GM12878 (cell line): Measurements from ENCODE around the gene ZNF133. TPM values are rescaled to one million over a fixed set of nuclear protein-coding genes. Genes with fewer than 3 reads are reported as not detected.
A peak's percentile ranks its signal among the peaks of the same experiment; 100 is the strongest.

Source experiments
- ATAC-seq: fragments of 200-7000 bp; cut with Tn5 transposase; 3 replicates; pipeline ENCODE4 v1.9.1; 2020; ENCODE audit warnings: mild to moderate bottlenecking, moderate library complexity
- BruUV-seq: library from RNA; stranded (reverse); fragments of 400-500 nt; replicated peaks from 2 replicates; lab custom pipeline; 2021; lab: Mats Ljungman, UMichigan
- CTCF ChIA-PET: fragments of 300-600 bp; sonication (Branson Sonifier 250); formaldehyde crosslinking; extraction: SDS; loops from one replicate; lab custom pipeline; 2021; ENCODE audit warnings: inconsistent platforms; lab: Yijun Ruan, JAX
- POLR2A ChIA-PET: fragments of 350-600 bp; formaldehyde crosslinking; extraction: SDS; loops from one replicate; lab custom pipeline; 2021; ENCODE audit warnings: inconsistent platforms; lab: Charles Lee
- RAD21 ChIA-PET: fragments of 300-600 bp; sonication (Branson Sonifier 250); formaldehyde crosslinking; loops from one replicate; lab custom pipeline; 2023; ENCODE audit warnings: antibody characterized with exemption; ENCODE audit not compliant: unreplicated experiment; lab: Charles Lee
- SMC1A ChIA-PET: fragments of 300-600 bp; sonication (Branson Sonifier 250); formaldehyde crosslinking; loops from one replicate; lab custom pipeline; 2023; ENCODE audit not compliant: unreplicated experiment, uncharacterized antibody; lab: Charles Lee
- DNase-seq: peaks from one replicate; pipeline ENCODE4 v3.0.0-alpha.2; 2011; ENCODE audit warnings: low read depth, low spot score
- FAIRE-seq: peaks from 3 replicates; lab custom pipeline; 2011; peaks lifted over from hg19 to GRCh38; lab: Jason Lieb, UNC
- H2AFZ ChIP-seq: 2 replicates; pipeline ENCODE4 v1.6.0; 2011; ENCODE audit warnings: low read depth, low read length, control low read depth; ENCODE audit not compliant: control insufficient read depth
- H3K27ac ChIP-seq: 2 replicates; pipeline ENCODE4 v1.5.1; 2011; ENCODE audit warnings: control low read depth; ENCODE audit not compliant: control insufficient read depth, insufficient read depth
- H3K27me3 ChIP-seq, 2 experiments: replicated peaks in 1 of 2; 2 replicates each; pipeline versions ENCODE4 v1.6.0 to v1.6.1; 2011; ENCODE audit warnings: low read length in 1 of 2; ENCODE audit not compliant: control insufficient read depth in 2 of 2, insufficient read depth in 2 of 2
- H3K36me3 ChIP-seq, 2 experiments: 2 replicates each; pipeline ENCODE4 v1.5.1; 2011; ENCODE audit warnings: low read length in 1 of 2; ENCODE audit not compliant: control insufficient read depth in 2 of 2, insufficient read depth in 2 of 2
- H3K4me1 ChIP-seq: 2 replicates; pipeline ENCODE4 v1.6.1; 2011; ENCODE audit warnings: mild to moderate bottlenecking, low read length, moderate library complexity, mixed read lengths; ENCODE audit not compliant: control insufficient read depth, insufficient read depth
- H3K4me2 ChIP-seq: 2 replicates; pipeline ENCODE4 v1.6.0; 2011; ENCODE audit warnings: control low read depth; ENCODE audit not compliant: control insufficient read depth, insufficient read depth
- H3K4me3 ChIP-seq: fragments of 200-600 bp; sonication (generic); 2 replicates; pipeline ENCODE4 v1.5.1; 2016
- H3K79me2 ChIP-seq: 2 replicates; pipeline ENCODE4 v1.6.0; 2011; ENCODE audit warnings: low read length; ENCODE audit not compliant: control insufficient read depth, insufficient read depth
- H3K9ac ChIP-seq: 2 replicates; pipeline ENCODE4 v1.8.0; 2011; ENCODE audit warnings: low read length, control low read depth, mixed read lengths; ENCODE audit not compliant: control insufficient read depth, insufficient read depth
- H3K9me3 ChIP-seq: replicated peaks from 3 replicates; pipeline ENCODE4 v1.5.1; 2011; ENCODE audit warnings: mild to moderate bottlenecking, low read length; ENCODE audit not compliant: control insufficient read depth, insufficient read depth
- H4K20me1 ChIP-seq: 2 replicates; pipeline ENCODE4 v1.6.0; 2011; ENCODE audit not compliant: control insufficient read depth, insufficient read depth
- CTCF ChIP-seq, 3 experiments: IDR thresholded peaks in 2 of 3; conservative IDR thresholded peaks in 1 of 3; 2 replicates each; pipeline ENCODE4 v1.5.1; 2011; ENCODE audit warnings: low read depth in 3 of 3, low read length in 3 of 3, mild to moderate bottlenecking in 3 of 3, control low read depth in 2 of 3, moderate library complexity in 2 of 3, inconsistent platforms in 1 of 3, mixed read lengths in 1 of 3; ENCODE audit not compliant: control insufficient read depth in 2 of 3, insufficient read depth in 1 of 3; ENCODE audit errors: extremely low read depth in 1 of 3
- EZH2 ChIP-seq: IDR thresholded peaks from 2 replicates; pipeline ENCODE4 v1.6.1; 2012; ENCODE audit warnings: low read depth, mild to moderate bottlenecking, control low read depth, inconsistent platforms, low read length, borderline replicate concordance; ENCODE audit not compliant: control insufficient read depth
- HCFC1 ChIP-seq: fragments of 150-350 bp; IDR thresholded peaks from 2 replicates; pipeline ENCODE4 v1.6.1; 2014; ENCODE audit warnings: low read length
- RAD21 ChIP-seq: IDR thresholded peaks from 2 replicates; pipeline ENCODE4 v1.6.1; 2011; ENCODE audit warnings: mild to moderate bottlenecking, low read depth, low read length, moderate library complexity; ENCODE audit not compliant: insufficient read depth
- SMC3 ChIP-seq: IDR thresholded peaks from 2 replicates; pipeline ENCODE4 v1.6.1; 2011; ENCODE audit warnings: low read length, improper control_type of control experiment, borderline replicate concordance
- YY1 ChIP-seq: IDR thresholded peaks from 2 replicates; pipeline ENCODE4 v1.6.1; 2011; ENCODE audit warnings: low read depth, mild to moderate bottlenecking, low read length
- WGBS: methylation state at CpG from one replicate; pipeline ENCODE4 v1.1.6; 2016; ENCODE audit warnings: low lambda C conversion rate; ENCODE audit not compliant: insufficient replicate concordance, insufficient coverage; ENCODE audit errors: missing lambda C conversion rate; 5-methylcytosine and 5-hydroxymethylcytosine counted together
- in situ Hi-C: fragments of 300-500 bp; cut with MboI; formaldehyde crosslinking; loops from 9 replicates; pipeline ENCODE4 v1.14.3; 2018; ENCODE audit warnings: mixed read lengths
- intact Hi-C: fragments of 100-400 bp; cut with micrococcal nuclease; formaldehyde crosslinking; loops from one replicate; pipeline ENCODE4 v1.14.2; 2022; ENCODE audit not compliant: unreplicated experiment
- polyA plus RNA-seq, 11 experiments: library from polyadenylated mRNA; depleted of rRNA in 4 of 11; unstranded in 6 of 11; stranded (reverse) in 5 of 11; fragments of >200 nt; fragmentation: Nextera tagmentation in 4 of 11; fragmentation: Illumina TruSeq in 1 of 11; extraction: Ambion mirVana in 4 of 11; extraction: Trizol in 1 of 11; gene quantifications; 1 replicate in 1 of 11; 2 replicates in 10 of 11; pipeline versions ENCODE4 v1.2.1 to v1.2.3, GENCODE V29; 2011 to 2016; ENCODE audit warnings: inconsistent platforms in 2 of 11, missing spikeins in 2 of 11, low read depth in 1 of 11
- total RNA-seq, 4 experiments: library from RNA; depleted of rRNA in 3 of 4; stranded (reverse); fragments of >200 nt in 3 of 4; fragmentation: Illumina TruSeq in 1 of 4; extraction: Trizol in 1 of 4; gene quantifications; 2 replicates each; pipeline versions ENCODE4 v1.2.1 to v1.2.3, GENCODE V29; 2013 to 2021

ZNF133 gene
- total and polyA plus RNA-seq, 10 of the 15 experiments (the other 5 are each of a cell fraction or from before 2014, with no cell fraction given), result 2.0 to 9.3 (median 7.3) TPM

- FAIRE-seq (peak; percentile 68), ATAC-seq (peak; percentile 92), DNase-seq (no peak)
- Histone ChIP-seq H3K36me3 (no peaks in the 10 kb centered on the region), H3K4me3 (no peak overlapping the region), H3K9me3 (no peaks in the 10 kb centered on the region), H3K27ac (no peak overlapping the region), H2AFZ (peak overlapping the region; percentile 9; the same call in 1 of the 2 replicates), H3K27me3 (no peaks in the 10 kb centered on the region; a peak in 1 of 4 replicates), H4K20me1 (no peaks in the 10 kb centered on the region), H3K9ac (no peak overlapping the region), H3K4me1 (no peaks in the 10 kb centered on the region), H3K79me2 (no peaks in the 10 kb centered on the region), H3K4me2 (peak overlapping the region; percentile 20; the same call in 1 of the 2 replicates)
- ChIA-PET POLR2A (no interaction called here), RAD21 (no interaction called here), CTCF (interaction anchor here (1.0 to 3.5 kb wide), 5 partner anchors 9 to 772 kb away, joined by 5 to 24 read pairs (median 5); partner anchors contain the start of gene ZNF133), SMC1A (interaction anchor here (1.0 to 1.7 kb wide), 3 partner anchors 9 to 772 kb away, joined by 3 to 4 read pairs (median 3); no protein-coding TSS in a partner anchor)
- intact Hi-C loops (loop anchor here (2.0 kb wide), 1 partner anchor 772 kb away; no protein-coding TSS in a partner anchor), in situ Hi-C loops (loop anchor here (5.0 kb wide), 1 partner anchor 775 kb away; no protein-coding TSS in a partner anchor)
- TF ChIP-seq RAD21, result peak; percentile 87
- peak; percentile 65; the same call in 1 of the 2 replicates for TF ChIP-seq SMC3
- no peak for TF ChIP-seq HCFC1
- TF ChIP-seq YY1, result 0 out of 2 replicates have a peak, but pooled peaks have one; percentile 21
- no peak for TF ChIP-seq EZH2
- peak; percentile 79 to 87 (median 87) for TF ChIP-seq CTCF (IDR thresholded peaks at IDR 0.05 in 2 of 3, conservative IDR thresholded peaks at IDR 0.05 in 1 of 3; ENCODE audit: control insufficient read depth in 2 of 3, extremely low read depth in 1 of 3, insufficient read depth in 1 of 3, low read depth in 3 of 3, low read length in 3 of 3)
- WGBS, result 3% methylated on average over 12 of the region's 12 CpGs
- BruUV-seq, result no TSS peak
Measured at GRCh38 chr20:18276821-18277220, 11.5 kb upstream of the ZNF133 start.
